ENCODE measurements around the gene AK8. TPM values are rescaled to one million over a fixed set of nuclear protein-coding genes. Genes with fewer than 3 reads are reported as not detected.

The AK8 gene
- total RNA-seq, 3 donors from 2014 or later (not counting 1 experiment from before 2014, with no cell fraction given) = 0.14 to 0.21 (median 0.18) TPM

DNA sequence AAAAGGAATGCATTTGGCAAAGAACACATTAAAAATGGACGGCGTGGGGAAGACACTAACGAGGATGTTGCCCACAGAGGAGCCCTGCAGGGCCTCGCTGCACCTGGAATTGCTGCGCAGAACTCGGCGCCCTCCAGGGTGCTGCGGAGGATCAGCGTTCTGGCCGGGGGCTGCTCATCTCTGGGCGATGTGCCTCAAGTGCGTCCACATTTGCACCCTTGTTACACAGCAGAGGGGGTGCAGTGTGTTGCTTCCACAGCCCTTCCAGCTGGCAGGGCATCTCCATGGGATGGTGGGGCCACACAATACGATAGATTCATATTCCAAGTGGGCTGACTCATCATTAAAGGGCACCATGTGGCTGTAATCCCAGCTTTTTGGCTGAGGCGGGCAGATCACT is 63.1 kb downstream of the AK8 start:
- no peak overlapping the region for H3K4me3 ChIP-seq (ENCODE audit: low read length)
- intact Hi-C loops (cut with micrococcal nuclease) = no loop called here
- no peak overlapping the region for H3K27ac Mint-ChIP-seq

DNA sequence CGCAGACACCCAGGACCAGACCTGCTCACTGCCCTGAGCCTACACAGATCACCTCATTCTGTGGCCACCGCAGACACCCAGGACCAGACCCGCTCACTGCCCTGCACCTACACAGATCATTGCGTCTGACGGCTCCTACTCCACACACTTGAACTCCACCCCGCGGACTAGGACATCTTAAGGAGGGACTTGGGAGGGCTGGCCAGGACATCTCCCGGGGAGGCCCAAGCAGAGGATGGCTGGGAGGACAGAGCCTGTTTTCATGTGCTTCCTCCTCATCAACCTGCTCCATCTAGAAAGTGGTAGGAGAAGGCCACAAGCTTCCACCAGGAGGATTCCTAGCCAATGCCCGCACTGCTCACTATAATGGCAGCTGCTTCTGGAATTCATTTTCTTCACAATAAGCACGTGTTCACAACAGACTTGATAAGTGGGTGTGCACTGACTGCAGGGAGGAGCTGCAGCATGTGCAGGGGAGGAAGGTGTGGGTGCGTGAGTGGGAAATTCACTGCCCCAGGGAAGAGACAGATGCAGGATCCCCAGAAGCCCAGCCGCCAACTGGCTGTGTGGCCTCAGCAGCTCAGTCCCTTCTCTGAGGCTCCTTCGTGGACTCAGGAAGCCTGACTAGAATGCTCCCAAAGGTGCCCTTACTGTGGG is 64.8 kb downstream of the AK8 start:
- ATAC-seq (no peak), DNase-seq (no peak)
- Histone ChIP-seq H3K4me3 (ENCODE audit: low read length) (no peak overlapping the region), H3K9me3 (ENCODE audit: control insufficient read depth, insufficient read depth, low read length) (no peaks in the 10 kb centered on the region), H3K27me3 (ENCODE audit: control insufficient read depth, insufficient read depth, low read length) (no peaks in the 10 kb centered on the region), H3K4me1 (ENCODE audit: control insufficient read depth, insufficient read depth, low read length) (peaks cover 7% of the 10 kb centered on the region), H3K27ac (ENCODE audit: low read length) (no peak overlapping the region), H3K36me3 (ENCODE audit: control insufficient read depth, insufficient read depth, low read length) (no peaks in the 10 kb centered on the region)
- H3K36me3 Mint-ChIP-seq = no peaks in the 10 kb centered on the region
- intact Hi-C loops (cut with micrococcal nuclease) = no loop called here
- no peaks in the 10 kb centered on the region for H3K9me3 Mint-ChIP-seq
- H3K4me3 Mint-ChIP-seq = no peak overlapping the region
- peaks cover 8 to 9% of the 10 kb centered on the region in 2 donors for H3K27me3 Mint-ChIP-seq (ENCODE audit: low read depth in 2 of 2)
- H3K27ac Mint-ChIP-seq = no peak overlapping the region
- 91% methylated on average over 12 of the region's 13 CpGs for WGBS (ENCODE audit: insufficient coverage)
- H3K4me1 Mint-ChIP-seq = peaks cover 8 to 27% of the 10 kb centered on the region in 2 donors
- no peak for TF ChIP-seq CTCF (IDR thresholded peaks at IDR 0.05)

More for the DNA sequence above, 63.1 kb downstream of the AK8 start:
- Histone ChIP-seq H3K4me1 (ENCODE audit: control insufficient read depth, insufficient read depth, low read length) (peaks cover under 1% of the 10 kb centered on the region), H3K36me3 (ENCODE audit: control insufficient read depth, insufficient read depth, low read length) (no peaks in the 10 kb centered on the region), H3K9me3 (ENCODE audit: control insufficient read depth, insufficient read depth, low read length) (no peaks in the 10 kb centered on the region), H3K27me3 (ENCODE audit: control insufficient read depth, insufficient read depth, low read length) (no peaks in the 10 kb centered on the region), H3K27ac (ENCODE audit: low read length) (no peak overlapping the region)
- H3K4me3 Mint-ChIP-seq = no peak overlapping the region
- WGBS (ENCODE audit: insufficient coverage) = 92% methylated on average over 14 of the region's 14 CpGs
- peaks cover 1 to 2% of the 10 kb centered on the region in 2 donors for H3K27me3 Mint-ChIP-seq (ENCODE audit: low read depth in 2 of 2)
- TF ChIP-seq CTCF (IDR thresholded peaks at IDR 0.05) = no peak
- no peak for DNase-seq
- ATAC-seq = no peak
- H3K4me1 Mint-ChIP-seq = peaks cover 6 to 14% of the 10 kb centered on the region in 2 donors
- H3K36me3 Mint-ChIP-seq = no peaks in the 10 kb centered on the region
- no peaks in the 10 kb centered on the region for H3K9me3 Mint-ChIP-seq

DNA sequence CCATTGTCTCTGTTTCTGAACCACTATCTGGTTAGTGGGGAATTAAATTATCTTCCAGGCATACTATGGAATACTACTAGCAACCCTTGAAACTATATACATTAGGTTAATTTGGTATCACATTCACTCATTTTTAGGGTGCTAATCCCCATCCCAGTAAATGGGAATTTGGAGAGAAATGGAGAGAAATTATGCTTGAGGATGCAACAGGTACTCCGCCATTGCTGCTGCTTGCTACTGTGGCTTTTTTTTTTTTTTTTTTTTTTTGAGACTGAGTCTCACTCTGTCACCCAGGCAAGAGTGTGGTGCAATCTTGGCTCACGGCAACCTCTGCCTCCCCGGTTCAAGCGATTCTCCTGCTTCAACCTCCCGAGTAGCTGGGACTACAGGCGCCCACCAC is 66.1 kb downstream of the AK8 start:
- DNase-seq = no peak

More for the DNA sequence above, 66.1 kb downstream of the AK8 start:
- Histone ChIP-seq H3K4me1 (ENCODE audit: control insufficient read depth, insufficient read depth, low read length) (peaks cover 7% of the 10 kb centered on the region), H3K27ac (ENCODE audit: low read length) (no peak overlapping the region), H3K4me3 (ENCODE audit: low read length) (no peak overlapping the region), H3K27me3 (ENCODE audit: control insufficient read depth, insufficient read depth, low read length) (no peaks in the 10 kb centered on the region), H3K9me3 (ENCODE audit: control insufficient read depth, insufficient read depth, low read length) (no peaks in the 10 kb centered on the region), H3K36me3 (ENCODE audit: control insufficient read depth, insufficient read depth, low read length) (no peaks in the 10 kb centered on the region)
- Mint-ChIP-seq H3K9me3 (no peaks in the 10 kb centered on the region), H3K27ac (no peak overlapping the region), H3K36me3 (no peaks in the 10 kb centered on the region), H3K4me3 (no peak overlapping the region), H3K27me3 (ENCODE audit: low read depth in 2 of 2) (peaks cover 9% of the 10 kb centered on the region in 2 donors), H3K4me1 (peaks cover 8 to 20% of the 10 kb centered on the region in 2 donors)
- 96% methylated on average over 6 of the region's 6 CpGs for WGBS (ENCODE audit: insufficient coverage)
- ATAC-seq = no peak
- TF ChIP-seq CTCF (IDR thresholded peaks at IDR 0.05) = no peak
- intact Hi-C loops (cut with micrococcal nuclease) = no loop called here

Measured in natural killer cell (primary cell).